SHP77 (cell line): ENCODE results near the gene GPC6.

Experiments used
- DNase-seq, 2 experiments: peaks; one replicate each; lab custom pipeline; 2025; lab: John Stamatoyannopoulos, UW

Gene GPC6

GRCh38 chr13:94351292-94351990 lies 1124.8 kb downstream of the GPC6 start:
- DNase-seq, result no peak

DNA sequence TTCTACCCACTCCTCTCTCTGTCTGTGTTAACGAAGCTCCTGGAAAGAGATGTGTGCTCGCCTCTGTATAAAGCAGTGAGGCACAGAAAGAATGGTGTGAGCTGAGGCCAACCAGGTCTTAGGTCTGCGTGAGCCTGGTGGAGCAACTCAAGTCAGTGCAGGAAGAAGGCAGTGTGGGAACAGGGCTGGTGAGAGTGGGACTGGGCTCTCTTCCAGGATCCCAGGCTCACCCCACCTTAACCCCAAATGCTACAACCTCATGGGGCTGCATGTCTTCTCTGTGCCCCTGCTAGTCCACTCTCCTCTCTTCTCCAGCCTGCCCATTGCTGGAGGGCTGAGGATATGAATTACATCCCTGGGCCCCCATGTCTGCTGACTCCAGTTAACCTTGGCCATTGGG lies 1125.5 kb downstream of the GPC6 start:
- DNase-seq, result no peak

DNA sequence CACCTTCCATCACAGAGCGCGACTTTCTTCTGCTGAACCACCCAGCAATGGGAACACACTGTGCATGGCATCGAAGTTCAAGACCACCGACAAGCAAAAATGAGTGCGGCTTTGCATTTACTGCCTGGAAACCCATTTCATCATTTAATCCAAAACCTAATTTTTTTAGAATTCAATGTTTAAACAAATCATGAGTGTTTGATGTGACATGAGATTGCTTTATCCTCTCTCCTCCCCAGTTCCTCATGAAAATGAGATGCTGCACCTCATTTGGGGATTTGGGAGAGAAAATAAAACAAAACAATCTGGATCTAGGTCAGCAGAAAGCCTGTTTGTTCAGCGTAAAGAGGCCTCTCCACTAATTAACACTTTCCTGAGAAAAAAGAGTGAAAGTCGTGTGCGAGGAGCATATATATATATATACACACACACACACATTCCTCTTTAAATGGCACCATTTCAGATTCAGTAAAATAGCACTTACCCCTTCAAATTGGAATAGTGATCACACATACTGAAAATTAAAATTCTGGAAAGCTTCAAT lies 1126.6 kb downstream of the GPC6 start:
- DNase-seq, result no peak

DNA sequence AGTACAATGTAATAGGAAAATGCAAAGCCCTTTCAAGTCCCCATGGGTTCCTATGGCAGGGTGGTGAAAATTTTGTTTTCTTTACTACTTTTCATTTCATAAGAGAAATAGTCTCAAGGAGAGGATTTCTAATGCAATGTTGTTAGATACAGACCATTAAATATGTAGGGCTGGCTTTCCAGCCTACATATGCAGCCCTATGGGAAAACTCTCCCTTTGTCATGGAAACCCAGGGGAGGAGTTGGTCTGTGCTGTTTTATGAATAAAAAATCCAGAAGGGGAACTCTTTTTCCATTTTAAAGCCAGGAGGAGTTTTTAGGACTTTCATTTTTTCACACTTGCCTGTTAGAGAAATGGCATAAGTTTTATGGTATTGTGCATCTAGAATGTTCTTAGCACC lies 1133.3 kb downstream of the GPC6 start:
- DNase-seq, result no peak

- peak; percentile 70 to 81 for DNase-seq
Observed at GRCh38 chr13:94362411-94362909, 1135.9 kb downstream of the GPC6 start.

DNA sequence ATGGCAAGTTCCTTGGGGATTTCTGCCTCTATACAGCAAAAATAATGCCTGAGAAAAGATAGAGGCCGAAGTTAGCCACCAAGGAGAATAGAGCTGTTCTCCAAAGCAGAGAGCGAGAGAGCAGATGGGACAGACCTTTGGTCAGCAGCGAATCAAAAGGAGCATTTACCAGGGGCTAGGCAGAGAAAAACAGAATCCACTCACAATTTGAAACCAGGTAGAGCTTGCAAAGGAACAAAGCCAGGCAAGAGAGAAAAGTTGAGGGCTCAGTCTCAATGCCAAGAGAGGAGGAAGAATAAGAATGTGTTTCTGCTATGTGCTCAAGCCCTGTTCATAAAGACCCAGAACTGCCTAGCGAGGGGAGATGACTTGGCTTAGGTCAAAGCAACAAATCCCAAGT lies 1140.1 kb downstream of the GPC6 start:
- no peak for DNase-seq

DNA sequence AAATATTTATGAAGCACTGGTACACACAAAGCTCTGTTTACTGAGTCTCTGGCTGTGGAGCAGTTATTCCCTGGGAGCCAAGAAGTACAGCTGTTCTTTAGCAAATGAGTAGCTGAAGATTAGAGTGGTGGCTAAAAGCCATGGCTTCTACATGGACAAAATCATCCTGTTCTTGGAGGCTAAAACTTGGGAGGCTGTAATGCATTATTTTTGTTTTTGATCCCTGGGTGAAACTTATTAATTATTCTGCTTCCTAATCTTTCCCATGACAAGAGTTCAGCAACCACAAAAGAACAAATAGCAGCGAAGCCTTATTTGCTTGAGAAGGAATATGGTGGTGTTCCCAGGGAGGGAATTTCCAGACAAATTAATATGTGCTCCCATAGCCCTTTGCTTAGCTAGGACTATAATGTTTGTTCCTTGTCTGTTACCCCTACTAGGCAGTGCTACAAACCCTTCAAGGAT lies 1143.4 kb downstream of the GPC6 start:
- DNase-seq, result no peak

GRCh38 chr13:94371855-94372254 lies 1145.2 kb downstream of the GPC6 start:
- no peak for DNase-seq

DNA sequence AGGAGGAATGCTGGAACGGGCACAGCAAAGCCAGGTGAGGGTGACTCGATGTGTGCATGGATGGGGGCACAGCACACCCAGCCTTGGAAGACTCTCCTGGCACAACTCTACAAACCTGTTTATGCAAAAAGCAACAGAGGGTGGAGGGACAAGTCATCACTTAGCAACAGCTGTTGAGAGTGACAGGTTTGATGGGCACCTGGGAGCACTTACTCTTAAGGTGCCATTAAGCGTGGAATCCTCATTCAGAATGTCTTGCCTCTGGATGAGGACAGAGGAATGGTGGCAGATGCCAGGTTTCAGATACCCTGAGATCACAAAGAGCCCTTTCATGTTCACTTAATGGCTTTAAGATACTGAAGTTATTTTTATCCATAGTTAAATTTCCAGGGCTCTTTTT lies 1155.9 kb downstream of the GPC6 start:
- no peak for DNase-seq

- no peak for DNase-seq
Observed at GRCh38 chr13:94382960-94383359, 1156.4 kb downstream of the GPC6 start.

GRCh38 chr13:94384231-94384905 lies 1157.8 kb downstream of the GPC6 start:
- DNase-seq, result no peak

GRCh38 chr13:94387047-94387446 lies 1160.4 kb downstream of the GPC6 start:
- DNase-seq, result no peak

GRCh38 chr13:94389604-94390351 lies 1163.2 kb downstream of the GPC6 start:
- DNase-seq, result no peak

DNA sequence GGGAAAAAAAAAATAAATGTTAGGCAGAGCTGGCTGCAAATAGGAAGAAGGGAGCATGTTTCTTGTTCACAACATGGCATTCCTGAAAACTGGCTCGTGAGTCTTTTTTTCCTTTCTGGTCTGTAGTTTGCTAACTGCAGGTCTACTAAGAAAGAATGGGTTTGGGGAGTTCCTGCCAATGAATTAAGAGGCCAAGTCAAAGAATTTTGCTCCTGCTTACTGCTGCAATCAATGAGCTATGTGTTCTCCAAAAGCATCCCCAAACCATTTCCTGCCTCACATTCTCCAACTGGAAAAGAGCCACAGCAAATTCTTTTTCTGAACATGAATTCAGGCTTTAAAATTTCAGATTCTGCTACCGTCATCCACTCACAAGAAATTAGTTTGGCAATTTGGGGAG lies 1164.3 kb downstream of the GPC6 start:
- no peak for DNase-seq

DNA sequence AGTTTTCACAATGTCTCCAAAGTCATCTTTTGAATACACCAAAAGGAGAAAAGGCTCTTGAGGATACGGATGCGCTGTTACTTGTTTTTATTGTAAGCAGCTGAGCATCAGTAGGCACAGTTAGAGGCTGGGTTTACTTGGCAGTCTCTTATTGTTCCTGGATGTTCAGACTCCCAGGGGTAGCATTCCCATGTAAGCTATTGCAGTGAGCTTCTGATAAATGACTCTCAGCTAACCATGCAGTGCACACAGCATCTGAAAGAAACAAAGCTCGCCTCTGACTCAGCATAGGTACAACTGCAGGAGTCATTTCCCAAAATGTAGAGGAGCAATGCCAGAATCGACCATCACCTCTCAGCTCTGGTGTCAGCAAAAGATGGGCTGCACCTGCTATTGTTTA lies 1168.1 kb downstream of the GPC6 start:
- peak in 1 of 2 experiments; percentile 34 for DNase-seq

DNA sequence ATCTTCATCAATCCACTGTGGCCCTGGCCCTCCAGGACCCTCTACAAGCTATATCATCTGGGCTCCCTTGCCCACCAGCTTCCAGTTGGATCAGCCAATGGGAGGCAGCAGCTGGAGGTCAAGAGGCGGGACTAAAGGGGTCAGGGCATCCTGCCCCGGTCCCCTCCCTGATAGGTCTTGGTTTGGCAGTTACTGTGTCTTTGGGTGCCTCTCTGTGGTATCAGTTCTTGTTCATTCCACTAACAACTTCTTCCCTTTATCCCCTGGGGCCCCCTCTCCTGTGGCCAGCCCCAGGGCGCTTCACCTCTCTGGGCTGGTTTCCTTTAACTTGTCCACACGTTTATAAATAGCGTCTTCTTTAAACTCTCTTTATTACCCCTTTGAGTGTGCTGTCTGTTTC lies 1169.3 kb downstream of the GPC6 start:
- no peak for DNase-seq

GRCh38 chr13:94399812-94400211 lies 1173.2 kb downstream of the GPC6 start:
- DNase-seq, result no peak

- DNase-seq, result no peak
Observed at GRCh38 chr13:94400874-94401273, 1174.3 kb downstream of the GPC6 start.

DNA sequence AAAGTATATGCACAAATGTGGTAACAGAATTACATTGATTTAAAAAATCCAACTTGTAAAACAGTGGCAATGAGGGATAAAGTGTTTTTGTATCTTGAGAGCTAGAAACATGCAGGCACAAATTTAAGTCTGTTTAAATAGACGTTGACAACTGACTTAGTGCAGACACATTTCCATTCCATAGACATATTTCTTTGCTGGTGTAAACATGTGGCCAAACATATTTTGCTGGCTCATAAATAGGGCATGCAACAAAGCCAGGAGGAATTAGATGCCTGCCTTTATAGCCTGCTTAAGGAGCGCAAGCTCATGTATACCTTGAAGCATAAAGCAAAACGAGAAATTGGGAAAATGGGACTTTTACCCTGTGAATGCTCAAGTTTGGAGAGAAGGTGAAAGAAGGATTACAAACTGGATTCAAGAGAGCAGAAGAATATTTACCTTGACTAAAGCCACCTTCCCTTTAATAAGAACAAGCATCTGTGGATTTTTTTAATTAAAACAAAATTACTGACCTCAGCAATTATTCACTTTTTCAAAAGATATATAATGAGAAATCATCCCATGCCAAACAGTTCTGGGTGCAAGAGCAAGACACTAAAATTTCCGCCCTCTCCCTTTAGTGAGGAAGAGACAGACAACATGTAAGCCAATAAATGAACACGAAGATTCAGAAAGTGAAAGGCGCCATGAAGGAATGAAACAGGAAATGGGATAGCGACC lies 1181.9 kb downstream of the GPC6 start:
- DNase-seq, result no peak

DNA sequence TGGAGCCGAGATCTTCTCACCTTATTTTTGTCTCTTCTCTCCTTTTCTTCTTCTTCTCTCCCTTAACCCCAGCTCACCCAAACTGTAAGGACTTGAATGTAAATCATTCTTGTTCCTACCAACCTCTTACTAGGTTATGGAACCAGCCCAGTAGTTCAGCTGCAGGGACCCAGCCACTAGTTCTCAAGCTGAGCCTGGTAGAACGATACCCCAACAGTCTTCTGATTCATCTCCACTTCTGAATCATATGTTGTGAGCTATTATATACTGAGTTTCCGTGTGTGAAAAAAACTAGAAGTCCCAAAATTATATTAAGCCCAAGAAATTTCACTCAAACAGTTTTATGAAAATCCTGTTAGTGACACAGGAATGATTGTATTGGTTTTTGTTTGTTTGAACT lies 1185.1 kb downstream of the GPC6 start:
- DNase-seq, result no peak

GRCh38 chr13:94412870-94413597 lies 1186.4 kb downstream of the GPC6 start:
- DNase-seq, result no peak
